ENCODE data around the gene PHF3. TPM values are rescaled to one million over a fixed set of nuclear protein-coding genes. Genes with fewer than 3 reads are reported as not detected.
"Not testable (repeated sequence)": the region's sequence is repeated elsewhere in the genome, so short reads cannot be mapped to it uniquely, and the experiment has no call there.

The PHF3 gene
- total RNA-seq, 1 experiment from 2014 or later, result 43.0 TPM

DNA sequence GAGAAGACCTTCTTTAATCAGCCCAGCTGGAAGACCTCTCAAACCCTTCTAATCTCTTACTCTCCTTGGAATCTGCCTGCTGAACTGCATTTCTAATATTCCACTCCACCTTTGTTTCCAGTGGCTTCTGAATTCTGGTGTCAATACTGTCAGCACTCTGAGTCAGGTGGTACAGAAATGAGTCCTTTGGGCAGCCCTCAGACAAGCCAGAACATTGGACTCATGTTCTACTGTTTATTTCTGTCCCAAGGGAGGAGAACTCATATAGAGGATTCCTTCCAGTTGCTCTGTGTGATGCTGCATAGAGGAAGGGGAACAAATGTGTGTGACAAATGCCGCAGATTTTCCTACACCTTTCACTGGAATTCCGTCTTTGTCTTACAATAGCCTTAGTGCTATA is 114.8 kb downstream of the PHF3 start:
- DNase-seq (ENCODE audit: low spot score), result no peak
- in situ Hi-C loops (cut with HindIII; ENCODE audit: low sequenced_read_pairs), result no loop called here

- DNase-seq (ENCODE audit: low spot score); in situ Hi-C loops (cut with HindIII; ENCODE audit: low sequenced_read_pairs): not testable (repeated sequence)
Measured at GRCh38 chr6:63757275-63757674, 121.7 kb downstream of the PHF3 start.

DNA sequence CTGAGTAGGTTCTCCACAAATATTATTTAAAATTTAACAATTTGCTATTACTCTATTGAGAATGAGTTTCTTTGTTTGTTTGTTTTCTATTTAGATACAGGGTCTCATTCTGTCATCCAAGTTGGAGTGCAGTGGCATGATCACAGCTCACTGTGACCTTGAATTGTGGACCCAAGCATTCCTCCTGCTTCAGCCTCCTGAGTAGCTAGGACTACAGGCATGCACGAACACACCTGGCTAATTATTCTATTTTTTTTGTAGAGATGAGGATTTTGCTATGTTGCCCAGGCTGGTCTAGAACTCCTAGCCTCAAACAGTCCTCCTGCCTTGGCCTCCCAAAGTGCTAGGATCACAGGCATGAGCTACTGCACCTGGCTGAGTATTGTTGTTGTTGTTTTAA is 122.2 kb downstream of the PHF3 start:
- DNase-seq (ENCODE audit: low spot score), result no peak
- in situ Hi-C loops (cut with HindIII; ENCODE audit: low sequenced_read_pairs), result no loop called here

- no peak for DNase-seq (ENCODE audit: low spot score)
- in situ Hi-C loops (cut with HindIII; ENCODE audit: low sequenced_read_pairs), result no loop called here
Measured at GRCh38 chr6:63759605-63760105, 124.1 kb downstream of the PHF3 start.

DNA sequence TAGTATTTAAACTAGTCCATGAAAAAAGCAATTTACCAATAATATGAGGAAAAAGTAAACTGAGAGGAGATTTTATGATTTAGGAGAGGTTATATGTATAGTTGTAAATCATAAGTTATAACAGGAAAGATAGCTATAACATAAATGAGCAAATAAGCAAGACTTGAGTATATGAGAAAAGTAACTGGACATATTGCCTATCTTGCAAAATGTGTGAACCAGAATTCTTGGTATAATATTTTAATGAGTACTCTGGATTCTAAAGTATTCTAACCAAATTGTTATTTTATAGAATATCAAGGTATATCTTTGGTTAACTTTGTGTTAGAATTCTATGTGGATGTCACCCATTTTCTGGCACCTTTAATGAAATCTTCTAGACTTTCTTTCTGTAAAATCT is 124.6 kb downstream of the PHF3 start:
- in situ Hi-C loops (cut with HindIII; ENCODE audit: low sequenced_read_pairs), result no loop called here
- DNase-seq (ENCODE audit: low spot score), result no peak

DNA sequence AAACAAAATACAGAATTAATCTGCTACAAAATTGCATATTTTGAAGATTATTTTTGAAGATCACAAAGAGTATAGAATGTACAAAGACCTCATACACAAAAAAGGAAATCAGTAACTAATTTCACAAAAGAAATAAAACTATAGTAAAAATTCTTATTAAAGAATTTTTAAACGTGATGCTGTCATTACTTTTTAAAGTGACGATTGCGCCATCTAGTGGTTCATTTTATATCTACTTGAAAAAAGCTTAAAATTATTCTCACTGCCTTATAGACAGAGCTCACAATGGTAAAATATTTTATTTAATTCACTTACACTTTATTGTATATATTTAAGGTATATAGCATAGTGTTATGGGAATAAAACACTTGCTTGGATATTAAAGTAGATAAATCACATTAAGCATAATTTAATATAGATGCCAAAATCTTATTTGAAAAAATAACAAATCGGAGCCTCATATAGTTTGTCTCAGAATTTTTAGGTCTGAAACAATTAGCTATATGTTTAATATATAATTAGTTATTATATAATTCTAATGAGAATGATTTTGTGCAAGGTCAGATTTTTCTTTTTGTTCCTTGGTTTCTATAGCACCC is 128.8 kb downstream of the PHF3 start:
- DNase-seq (ENCODE audit: low spot score), result peak; percentile 62
- in situ Hi-C loops (cut with HindIII; ENCODE audit: low sequenced_read_pairs), result no loop called here

Other genes with a start within 250 kb of the PHF3 start
- 16.6 and 24.1 TPM in 2 replicates for gene PTP4A1, start 63.3 kb upstream of the PHF3 start, total RNA-seq (2014; rRNA removed; shearing (Covaris generic))

All from G401 (cell line).